HCT116 (cell line): ENCODE data around the gene LRRFIP2. TPM values are rescaled to one million over a fixed set of nuclear protein-coding genes. Genes with fewer than 3 reads are reported as not detected.

Experiments used
- ATAC-seq: fragments of 200-7000 bp; cut with Tn5 transposase; 2 replicates; pipeline ENCODE4 v1.9.1; 2020; ENCODE audit warnings: mild to moderate bottlenecking, moderate library complexity
- BruUV-seq: library from RNA; stranded (reverse); fragments of 400-500 nt; replicated peaks from 2 replicates; lab custom pipeline; 2021; lab: Mats Ljungman, UMichigan
- CTCF ChIA-PET: fragments of 300-600 bp; sonication (Branson Sonifier 250); formaldehyde crosslinking; loops from one replicate; lab custom pipeline; 2021; ENCODE audit warnings: antibody characterized with exemption; lab: Charles Lee
- POLR2A ChIA-PET: fragments of 300-600, 350-600 bp; sonication (Branson Sonifier 250); formaldehyde crosslinking; loops from one replicate; lab custom pipeline; 2021; ENCODE audit warnings: antibody characterized with exemption; lab: Charles Lee
- RAD21 ChIA-PET, 2 experiments: fragments of 300-600 bp; sonication (Branson Sonifier 250); formaldehyde crosslinking; loops; one replicate each; lab custom pipeline; 2023; ENCODE audit warnings: low total read pairs in 2 of 2; ENCODE audit not compliant: uncharacterized antibody in 2 of 2, unreplicated experiment in 2 of 2, low non-redundant PET in 1 of 2; lab: Charles Lee
- DNase-seq: peaks from one replicate; pipeline ENCODE4 v3.0.0-alpha.2; 2010; ENCODE audit warnings: low read depth, low spot score
- H2AFZ ChIP-seq: fragments of 200-600 bp; shearing (Covaris generic), sonication (generic); 2 replicates; pipeline ENCODE4 v1.6.1; 2017; ENCODE audit warnings: low read depth, mixed run types, mixed read lengths, antibody characterized with exemption, low read length; ENCODE audit not compliant: poor library complexity, severe bottlenecking
- H3K27ac ChIP-seq: 2 replicates; pipeline ENCODE4 v1.5.1; 2012; ENCODE audit warnings: low read depth, low read length
- H3K27me3 ChIP-seq: fragments of 200-600 bp; sonication (generic); 2 replicates; pipeline ENCODE4 v1.6.1; 2016; ENCODE audit warnings: mixed run types, low read length, mixed read lengths; ENCODE audit not compliant: insufficient read depth
- H3K36me3 ChIP-seq, 2 experiments: fragments of 200-500 bp in 1 of 2; fragments of 200-600 bp in 1 of 2; sonication (Bioruptor generic) in 1 of 2; sonication (generic) in 1 of 2; 2 replicates each; pipeline versions ENCODE4 v1.5.1 to v1.6.1; 2014 to 2016; ENCODE audit warnings: low read length in 2 of 2, inconsistent platforms in 1 of 2, mixed read lengths in 1 of 2, mixed run types in 1 of 2; ENCODE audit not compliant: insufficient read depth in 2 of 2, control insufficient read depth in 1 of 2
- H3K4me1 ChIP-seq, 2 experiments: fragments of 200-600 bp in 1 of 2; sonication (generic) in 1 of 2; 2 replicates each; pipeline versions ENCODE4 v1.5.1 to v1.6.1; 2012 to 2017; ENCODE audit warnings: low read length in 2 of 2, inconsistent platforms in 1 of 2, mild to moderate bottlenecking in 1 of 2, mixed read lengths in 1 of 2, mixed run types in 1 of 2, moderate library complexity in 1 of 2; ENCODE audit not compliant: insufficient read depth in 2 of 2, control insufficient read depth in 1 of 2
- H3K4me2 ChIP-seq: fragments of 200-600 bp; sonication (generic); 2 replicates; pipeline ENCODE4 v1.6.1; 2017; ENCODE audit warnings: mixed run types, low read length, mixed read lengths
- H3K4me3 ChIP-seq, 2 experiments: fragments of 200-600 bp in 1 of 2; sonication (generic) in 1 of 2; replicated peaks in 1 of 2; 2 replicates each; pipeline ENCODE4 v1.5.1; 2011 to 2016; ENCODE audit warnings: low read length in 2 of 2, control low read depth in 1 of 2, low read depth in 1 of 2, mild to moderate bottlenecking in 1 of 2, mixed read lengths in 1 of 2, mixed run types in 1 of 2
- H3K79me2 ChIP-seq: fragments of 200-600 bp; sonication (generic); 2 replicates; pipeline ENCODE4 v1.6.1; 2017; ENCODE audit warnings: mild to moderate bottlenecking, mixed run types, low read length, moderate library complexity, mixed read lengths; ENCODE audit not compliant: insufficient read depth
- H3K9ac ChIP-seq: fragments of 200-600 bp; sonication (generic); 2 replicates; pipeline ENCODE4 v1.6.1; 2016; ENCODE audit warnings: low read length, mixed read lengths
- H3K9me2 ChIP-seq: fragments of 200-600 bp; sonication (generic), shearing (Covaris generic); 2 replicates; pipeline ENCODE4 v1.6.1; 2017; ENCODE audit warnings: mixed run types, mild to moderate bottlenecking, moderate library complexity; ENCODE audit not compliant: insufficient read depth
- H3K9me3 ChIP-seq, 2 experiments: fragments of 200-500 bp in 1 of 2; fragments of 200-600 bp in 1 of 2; sonication (Bioruptor generic) in 1 of 2; sonication (generic) in 1 of 2; 2 replicates each; pipeline ENCODE4 v1.6.1; 2014 to 2017; ENCODE audit warnings: low read length in 2 of 2, mixed read lengths in 2 of 2, inconsistent platforms in 1 of 2, low read depth in 1 of 2, mild to moderate bottlenecking in 1 of 2, mixed run types in 1 of 2, moderate library complexity in 1 of 2; ENCODE audit not compliant: control insufficient read depth in 1 of 2, insufficient read depth in 1 of 2
- H4K20me1 ChIP-seq: fragments of 200-600 bp; sonication (generic), shearing (Covaris generic); 2 replicates; pipeline ENCODE4 v1.6.1; 2017; ENCODE audit warnings: mixed run types, mild to moderate bottlenecking, moderate library complexity; ENCODE audit not compliant: insufficient read depth
- CTCF ChIP-seq, 3 experiments: fragments of 200-600 bp in 1 of 3; sonication (generic) in 1 of 3; IDR thresholded peaks in 2 of 3; conservative IDR thresholded peaks in 1 of 3; 2 replicates each; pipeline ENCODE4 v1.5.1; 2012 to 2017; ENCODE audit warnings: low read depth in 2 of 3, low read length in 2 of 3, antibody characterized with exemption in 1 of 3, borderline replicate concordance in 1 of 3, control low read depth in 1 of 3, mild to moderate bottlenecking in 1 of 3, mixed read lengths in 1 of 3, mixed run types in 1 of 3, moderate library complexity in 1 of 3; ENCODE audit not compliant: insufficient read depth in 1 of 3
- EGR1 ChIP-seq: IDR thresholded peaks from 2 replicates; pipeline ENCODE4 v1.6.1; 2012; ENCODE audit warnings: low read depth
- EZH2 ChIP-seq: fragments of 200-600 bp; sonication (generic); IDR thresholded peaks from 2 replicates; pipeline ENCODE4 v1.6.1; 2017; ENCODE audit warnings: antibody characterized with exemption, mixed run types
- FOSL1 ChIP-seq: IDR thresholded peaks from 2 replicates; pipeline ENCODE4 v1.6.1; 2012; ENCODE audit warnings: low read depth
- JUND ChIP-seq: IDR thresholded peaks from 2 replicates; pipeline ENCODE4 v1.6.1; 2012
- MAX ChIP-seq: IDR thresholded peaks from 2 replicates; pipeline ENCODE4 v1.6.1; 2012
- RAD21 ChIP-seq: IDR thresholded peaks from 2 replicates; pipeline ENCODE4 v1.6.1; 2012; ENCODE audit warnings: low read depth, mild to moderate bottlenecking
- SIN3A ChIP-seq: IDR thresholded peaks from 2 replicates; pipeline ENCODE4 v1.6.1; 2012; ENCODE audit warnings: low read depth
- SP1 ChIP-seq: IDR thresholded peaks from 2 replicates; pipeline ENCODE4 v1.6.1; 2012; ENCODE audit warnings: low read depth
- SRF ChIP-seq: IDR thresholded peaks from 2 replicates; pipeline ENCODE4 v1.6.1; 2012; ENCODE audit warnings: low read depth
- TCF7L2 ChIP-seq: IDR thresholded peaks from 2 replicates; pipeline ENCODE4 v1.7.0; 2011; ENCODE audit warnings: borderline replicate concordance, inconsistent platforms; ENCODE audit not compliant: insufficient read depth, insufficient read length; ENCODE audit errors: extremely low read depth
- YY1 ChIP-seq: IDR thresholded peaks from 2 replicates; pipeline ENCODE4 v1.6.1; 2011; ENCODE audit warnings: low read length, low read depth, moderate library complexity, mild to moderate bottlenecking; ENCODE audit not compliant: insufficient replicate concordance; ENCODE audit errors: extremely low read depth
- ZFX ChIP-seq: fragments of 450-650 bp; IDR thresholded peaks from 2 replicates; pipeline ENCODE4 v1.6.1; 2017
- intact Hi-C: fragments of 100-400 bp; cut with micrococcal nuclease; formaldehyde crosslinking; loops from 2 replicates; pipeline ENCODE4 v1.10.0; 2022
- total RNA-seq: library from RNA; stranded (reverse); gene quantifications from one replicate; pipeline ENCODE4 v1.2.1, GENCODE V29; 2021; ENCODE audit not compliant: unreplicated experiment

LRRFIP2 gene
- total RNA-seq, 1 experiment from 2014 or later: 27.0 TPM

GRCh38 chr3:37116998-37117397, 57.4 kb downstream of the LRRFIP2 start:
- H4K20me1 ChIP-seq: no peaks in the 10 kb centered on the region
- no peaks in the 10 kb centered on the region for H3K27me3 ChIP-seq
- TF ChIP-seq RAD21 (no peak), SIN3A (no peak), EZH2 (no peak), MAX (no peak), SRF (no peak), YY1 (no peak), TCF7L2 (no peak), FOSL1 (no peak), CTCF (IDR thresholded peaks at IDR 0.05 in 2 of 3, conservative IDR thresholded peaks at IDR 0.05 in 1 of 3; ENCODE audit: borderline replicate concordance in 1 of 3, insufficient read depth in 1 of 3, low read depth in 2 of 3, low read length in 2 of 3) (no peak), EGR1 (no peak), JUND (no peak), SP1 (no peak), ZFX (no peak)
- H3K79me2 ChIP-seq: no peaks in the 10 kb centered on the region
- no peaks in the 10 kb centered on the region for H3K36me3 ChIP-seq
- H3K9ac ChIP-seq: no peak overlapping the region
- H3K4me1 ChIP-seq: no peaks in the 10 kb centered on the region; a peak in 1 of 4 replicates
- intact Hi-C loops: no loop called here
- H2AFZ ChIP-seq: no peak overlapping the region
- no peak overlapping the region for H3K4me3 ChIP-seq
- no peak overlapping the region for H3K27ac ChIP-seq
- ChIA-PET POLR2A (no interaction called here), CTCF (no interaction called here), RAD21 (no interaction called here)
- no peak overlapping the region for H3K4me2 ChIP-seq
- no TSS peak for BruUV-seq
- H3K9me3 ChIP-seq: no peaks in the 10 kb centered on the region
- ATAC-seq: no peak
- no peaks in the 10 kb centered on the region for H3K9me2 ChIP-seq
- DNase-seq: no peak
